GM23338 (cell line): ENCODE measurements around the gene ITIH4. TPM values are rescaled to one million over a fixed set of nuclear protein-coding genes. Genes with fewer than 3 reads are reported as not detected.

Source experiments
- ATAC-seq: fragments of 200-7000 bp; cut with Tn5 transposase; 3 replicates; pipeline ENCODE4 v1.9.1; 2020
- DNase-seq: peaks from one replicate; pipeline ENCODE4 v3.0.0-alpha.2; 2015; ENCODE audit warnings: low spot score
- H2AFZ ChIP-seq: fragments of 200-600 bp; sonication (generic); 2 replicates; pipeline ENCODE4 v1.8.0; 2016; ENCODE audit warnings: antibody characterized with exemption, mild to moderate bottlenecking, moderate library complexity
- H3F3A ChIP-seq: fragments of 200-600 bp; sonication (generic); replicated peaks from 2 replicates; pipeline ENCODE4 v1.8.0; 2017; ENCODE audit warnings: antibody characterized with exemption, mixed run types, low read depth
- H3K27ac ChIP-seq: fragments of 200-600 bp; sonication (generic); 2 replicates; pipeline ENCODE4 v1.6.1; 2016; ENCODE audit warnings: low read depth
- H3K27me3 ChIP-seq: fragments of 200-600 bp; sonication (generic); 2 replicates; pipeline ENCODE4 v1.8.0; 2016; ENCODE audit warnings: mild to moderate bottlenecking, mixed run types, moderate library complexity; ENCODE audit not compliant: insufficient read depth
- H3K36me3 ChIP-seq: fragments of 200-600 bp; sonication (generic); 2 replicates; pipeline ENCODE4 v1.8.0; 2016; ENCODE audit warnings: mild to moderate bottlenecking; ENCODE audit not compliant: insufficient read depth
- H3K4me1 ChIP-seq: fragments of 200-600 bp; sonication (generic); 2 replicates; pipeline ENCODE4 v1.8.0; 2016; ENCODE audit warnings: mild to moderate bottlenecking, moderate library complexity; ENCODE audit not compliant: insufficient read depth
- H3K4me2 ChIP-seq: fragments of 200-600 bp; sonication (generic); 2 replicates; pipeline ENCODE4 v1.7.1; 2017; ENCODE audit warnings: mixed run types
- H3K4me3 ChIP-seq: fragments of 200-600 bp; sonication (generic); 2 replicates; pipeline ENCODE4 v1.6.1; 2016; ENCODE audit warnings: mixed run types
- H3K79me2 ChIP-seq: fragments of 200-600 bp; sonication (generic); replicated peaks from 2 replicates; pipeline ENCODE4 v1.8.0; 2017; ENCODE audit warnings: mild to moderate bottlenecking; ENCODE audit not compliant: insufficient read depth
- H3K9me2 ChIP-seq: fragments of 200-600 bp; sonication (generic); 2 replicates; pipeline ENCODE4 v1.8.0; 2017; ENCODE audit not compliant: insufficient read depth
- H4K20me1 ChIP-seq: fragments of 200-600 bp; sonication (generic); replicated peaks from 2 replicates; pipeline ENCODE4 v1.8.0; 2017; ENCODE audit warnings: mild to moderate bottlenecking; ENCODE audit not compliant: insufficient read depth
- H3K27ac Mint-ChIP-seq: 2 replicates; pipeline ENCODE4 v1.8.0; 2020; ENCODE audit warnings: inconsistent platforms, mild to moderate bottlenecking, moderate library complexity, mixed read lengths
- H3K27me3 Mint-ChIP-seq: 3 replicates; pipeline ENCODE4 v1.8.0; 2022; ENCODE audit warnings: low read depth, mild to moderate bottlenecking, moderate library complexity, mixed read lengths, inconsistent platforms; ENCODE audit not compliant: insufficient read depth, poor library complexity
- H3K36me3 Mint-ChIP-seq: 3 replicates; pipeline ENCODE4 v1.8.0; 2021; ENCODE audit warnings: low read depth, mild to moderate bottlenecking, inconsistent platforms, moderate library complexity, mixed read lengths
- H3K4me1 Mint-ChIP-seq: 3 replicates; pipeline ENCODE4 v1.8.0; 2020; ENCODE audit warnings: mild to moderate bottlenecking, inconsistent platforms, mixed read lengths
- H3K4me3 Mint-ChIP-seq: 3 replicates; pipeline ENCODE4 v1.8.0; 2021; ENCODE audit warnings: moderate library complexity, mild to moderate bottlenecking, inconsistent platforms, mixed read lengths
- H3K9me3 Mint-ChIP-seq: 3 replicates; pipeline ENCODE4 v1.8.0; 2020; ENCODE audit warnings: moderate library complexity, mild to moderate bottlenecking, inconsistent platforms, mixed read lengths
- CREB1 ChIP-seq: fragments of 250-450 bp; sonication (Bioruptor Pico); IDR thresholded peaks from 2 replicates; pipeline ENCODE4 v1.5.0; 2020; ENCODE audit warnings: low read depth, mild to moderate bottlenecking, moderate library complexity
- EZH2 ChIP-seq: fragments of 200-600 bp; sonication (generic); IDR thresholded peaks from one replicate; pipeline ENCODE4 v1.8.0; 2017; ENCODE audit warnings: antibody characterized with exemption, mild to moderate bottlenecking, low read depth; ENCODE audit not compliant: unreplicated experiment
- EZH2phosphoT487 ChIP-seq: fragments of 200-600 bp; sonication (generic); IDR thresholded peaks from one replicate; pipeline ENCODE4 v1.8.1; 2018; ENCODE audit warnings: antibody characterized with exemption; ENCODE audit not compliant: unreplicated experiment
- JUNB ChIP-seq: IDR thresholded peaks from one replicate; pipeline ENCODE4 v1.6.1; 2016; ENCODE audit warnings: antibody characterized with exemption; ENCODE audit not compliant: unreplicated experiment
- NANOG ChIP-seq: IDR thresholded peaks from 2 replicates; pipeline ENCODE4 v1.6.1; 2016; ENCODE audit warnings: antibody characterized with exemption, borderline replicate concordance
- POLR2AphosphoS5 ChIP-seq: IDR thresholded peaks from 2 replicates; pipeline ENCODE4 v1.6.1; 2016; ENCODE audit warnings: antibody characterized with exemption, low read depth
- STAT1 ChIP-seq: IDR thresholded peaks from one replicate; pipeline ENCODE4 v1.6.1; 2016; ENCODE audit warnings: antibody characterized with exemption; ENCODE audit not compliant: unreplicated experiment
- ZNF114 ChIP-seq: fragments of 250-450 bp; sonication (Bioruptor Pico); IDR thresholded peaks from 2 replicates; pipeline ENCODE4 v1.5.0; 2020; ENCODE audit warnings: mild to moderate bottlenecking, moderate library complexity
- ZNF331 ChIP-seq: fragments of 250-450 bp; sonication (Bioruptor Pico); IDR thresholded peaks from 2 replicates; pipeline ENCODE4 v1.5.0; 2020; ENCODE audit warnings: low read depth, mild to moderate bottlenecking, moderate library complexity
- polyA plus RNA-seq: library from polyadenylated mRNA; unstranded; fragments of >200 nt; fragmentation: Nextera tagmentation; extraction: Ambion mirVana; gene quantifications from 2 replicates; pipeline ENCODE4 v1.2.1, GENCODE V29; 2016
- total RNA-seq: library from RNA; depleted of rRNA; stranded (reverse); fragments of >200 nt; shearing (Covaris generic); gene quantifications from 2 replicates; pipeline ENCODE4 v1.2.3, GENCODE V29; 2014
- TF ChIP-seq, protein P1 (sequence below): IDR thresholded peaks from 2 replicates; pipeline ENCODE4 v1.6.1; 2016; ENCODE audit warnings: antibody characterized with exemption
- TF ChIP-seq, protein P2 (sequence below): IDR thresholded peaks from one replicate; pipeline ENCODE4 v1.6.1; 2018; ENCODE audit warnings: antibody characterized with exemption; ENCODE audit not compliant: unreplicated experiment
- TF ChIP-seq, protein P3 (sequence below): fragments of 250-450 bp; sonication (Bioruptor Pico); IDR thresholded peaks from 2 replicates; pipeline ENCODE4 v1.5.0; 2020; ENCODE audit warnings: mild to moderate bottlenecking, moderate library complexity
- TF ChIP-seq, protein P4 (sequence below), 2 experiments: fragments of 200-600 bp in 1 of 2; sonication (generic) in 1 of 2; conservative IDR thresholded peaks; 2 replicates each; pipeline versions ENCODE4 v1.5.1 to v1.6.1; 2016 to 2017; ENCODE audit warnings: antibody characterized with exemption in 2 of 2, low read depth in 2 of 2, mild to moderate bottlenecking in 2 of 2, moderate library complexity in 1 of 2

ITIH4 gene
- total and polyA plus RNA-seq, 2 experiments from 2014 or later = 0.82 to 1.4 TPM

DNA sequence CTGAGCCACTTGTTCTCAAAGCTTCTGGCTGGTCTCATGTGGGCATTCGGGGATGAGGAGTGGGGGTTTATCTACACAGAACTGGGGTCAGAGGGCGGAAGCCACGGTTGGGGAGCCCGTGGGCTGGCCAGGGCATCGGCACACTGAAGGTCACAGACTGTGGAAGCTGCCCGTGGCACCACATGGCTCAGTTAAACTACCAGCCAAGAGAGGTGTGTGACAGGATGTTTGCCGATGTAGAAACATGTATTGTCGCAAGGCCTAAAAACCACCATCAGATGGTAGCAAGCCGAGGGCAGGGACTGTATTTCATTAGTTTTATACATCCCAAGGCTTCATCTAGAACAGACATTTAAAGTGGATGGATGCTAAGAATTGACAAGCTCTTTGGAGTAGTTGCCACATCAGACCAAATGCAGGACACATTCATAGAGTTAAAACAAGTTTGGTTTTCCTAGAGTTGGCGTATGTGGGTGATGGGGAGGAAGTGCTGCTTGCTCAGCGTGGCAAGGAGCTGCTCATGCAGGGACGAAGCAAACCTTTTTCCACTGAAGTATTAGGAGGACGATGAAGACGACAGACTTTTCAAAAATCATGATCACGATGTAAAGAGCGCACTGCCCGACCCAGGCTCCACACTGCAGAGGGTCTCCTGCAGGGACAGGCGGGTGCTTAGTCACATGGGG is 14.0 kb upstream of the ITIH4 start:
- H3K36me3 Mint-ChIP-seq = peaks cover 38% of the 10 kb centered on the region
- Histone ChIP-seq H4K20me1 (peaks cover 2% of the 10 kb centered on the region; the same call in 1 of the 2 replicates), H3F3A (no peaks in the 10 kb centered on the region), H3K36me3 (0 out of 2 replicates have a peak, but pooled peaks cover 3% of the 10 kb centered on the region), H3K27me3 (no peaks in the 10 kb centered on the region), H3K4me1 (0 out of 2 replicates have a peak, but pooled peaks cover 4% of the 10 kb centered on the region), H3K27ac (no peak overlapping the region), H3K79me2 (no peaks in the 10 kb centered on the region), H3K4me3 (no peak overlapping the region), H3K9me2 (no peaks in the 10 kb centered on the region), H2AFZ (no peak overlapping the region), H3K4me2 (no peak overlapping the region)
- H3K4me1 Mint-ChIP-seq = peaks cover 11% of the 10 kb centered on the region
- TF ChIP-seq POLR2AphosphoS5 (no peak), ZNF114 (CRISPR knock-in tag) (no peak), NANOG (no peak), ZNF331 (CRISPR knock-in tag) (no peak), CREB1 (CRISPR knock-in tag) (no peak), JUNB (no peak), EZH2phosphoT487 (no peak), EZH2 (no peak), STAT1 (no peak)
- TF ChIP-seq, protein P1, sequence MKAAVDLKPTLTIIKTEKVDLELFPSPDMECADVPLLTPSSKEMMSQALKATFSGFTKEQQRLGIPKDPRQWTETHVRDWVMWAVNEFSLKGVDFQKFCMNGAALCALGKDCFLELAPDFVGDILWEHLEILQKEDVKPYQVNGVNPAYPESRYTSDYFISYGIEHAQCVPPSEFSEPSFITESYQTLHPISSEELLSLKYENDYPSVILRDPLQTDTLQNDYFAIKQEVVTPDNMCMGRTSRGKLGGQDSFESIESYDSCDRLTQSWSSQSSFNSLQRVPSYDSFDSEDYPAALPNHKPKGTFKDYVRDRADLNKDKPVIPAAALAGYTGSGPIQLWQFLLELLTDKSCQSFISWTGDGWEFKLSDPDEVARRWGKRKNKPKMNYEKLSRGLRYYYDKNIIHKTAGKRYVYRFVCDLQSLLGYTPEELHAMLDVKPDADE = no peak
- TF ChIP-seq, protein P2, sequence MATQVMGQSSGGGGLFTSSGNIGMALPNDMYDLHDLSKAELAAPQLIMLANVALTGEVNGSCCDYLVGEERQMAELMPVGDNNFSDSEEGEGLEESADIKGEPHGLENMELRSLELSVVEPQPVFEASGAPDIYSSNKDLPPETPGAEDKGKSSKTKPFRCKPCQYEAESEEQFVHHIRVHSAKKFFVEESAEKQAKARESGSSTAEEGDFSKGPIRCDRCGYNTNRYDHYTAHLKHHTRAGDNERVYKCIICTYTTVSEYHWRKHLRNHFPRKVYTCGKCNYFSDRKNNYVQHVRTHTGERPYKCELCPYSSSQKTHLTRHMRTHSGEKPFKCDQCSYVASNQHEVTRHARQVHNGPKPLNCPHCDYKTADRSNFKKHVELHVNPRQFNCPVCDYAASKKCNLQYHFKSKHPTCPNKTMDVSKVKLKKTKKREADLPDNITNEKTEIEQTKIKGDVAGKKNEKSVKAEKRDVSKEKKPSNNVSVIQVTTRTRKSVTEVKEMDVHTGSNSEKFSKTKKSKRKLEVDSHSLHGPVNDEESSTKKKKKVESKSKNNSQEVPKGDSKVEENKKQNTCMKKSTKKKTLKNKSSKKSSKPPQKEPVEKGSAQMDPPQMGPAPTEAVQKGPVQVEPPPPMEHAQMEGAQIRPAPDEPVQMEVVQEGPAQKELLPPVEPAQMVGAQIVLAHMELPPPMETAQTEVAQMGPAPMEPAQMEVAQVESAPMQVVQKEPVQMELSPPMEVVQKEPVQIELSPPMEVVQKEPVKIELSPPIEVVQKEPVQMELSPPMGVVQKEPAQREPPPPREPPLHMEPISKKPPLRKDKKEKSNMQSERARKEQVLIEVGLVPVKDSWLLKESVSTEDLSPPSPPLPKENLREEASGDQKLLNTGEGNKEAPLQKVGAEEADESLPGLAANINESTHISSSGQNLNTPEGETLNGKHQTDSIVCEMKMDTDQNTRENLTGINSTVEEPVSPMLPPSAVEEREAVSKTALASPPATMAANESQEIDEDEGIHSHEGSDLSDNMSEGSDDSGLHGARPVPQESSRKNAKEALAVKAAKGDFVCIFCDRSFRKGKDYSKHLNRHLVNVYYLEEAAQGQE = no peak
- TF ChIP-seq, protein P3, sequence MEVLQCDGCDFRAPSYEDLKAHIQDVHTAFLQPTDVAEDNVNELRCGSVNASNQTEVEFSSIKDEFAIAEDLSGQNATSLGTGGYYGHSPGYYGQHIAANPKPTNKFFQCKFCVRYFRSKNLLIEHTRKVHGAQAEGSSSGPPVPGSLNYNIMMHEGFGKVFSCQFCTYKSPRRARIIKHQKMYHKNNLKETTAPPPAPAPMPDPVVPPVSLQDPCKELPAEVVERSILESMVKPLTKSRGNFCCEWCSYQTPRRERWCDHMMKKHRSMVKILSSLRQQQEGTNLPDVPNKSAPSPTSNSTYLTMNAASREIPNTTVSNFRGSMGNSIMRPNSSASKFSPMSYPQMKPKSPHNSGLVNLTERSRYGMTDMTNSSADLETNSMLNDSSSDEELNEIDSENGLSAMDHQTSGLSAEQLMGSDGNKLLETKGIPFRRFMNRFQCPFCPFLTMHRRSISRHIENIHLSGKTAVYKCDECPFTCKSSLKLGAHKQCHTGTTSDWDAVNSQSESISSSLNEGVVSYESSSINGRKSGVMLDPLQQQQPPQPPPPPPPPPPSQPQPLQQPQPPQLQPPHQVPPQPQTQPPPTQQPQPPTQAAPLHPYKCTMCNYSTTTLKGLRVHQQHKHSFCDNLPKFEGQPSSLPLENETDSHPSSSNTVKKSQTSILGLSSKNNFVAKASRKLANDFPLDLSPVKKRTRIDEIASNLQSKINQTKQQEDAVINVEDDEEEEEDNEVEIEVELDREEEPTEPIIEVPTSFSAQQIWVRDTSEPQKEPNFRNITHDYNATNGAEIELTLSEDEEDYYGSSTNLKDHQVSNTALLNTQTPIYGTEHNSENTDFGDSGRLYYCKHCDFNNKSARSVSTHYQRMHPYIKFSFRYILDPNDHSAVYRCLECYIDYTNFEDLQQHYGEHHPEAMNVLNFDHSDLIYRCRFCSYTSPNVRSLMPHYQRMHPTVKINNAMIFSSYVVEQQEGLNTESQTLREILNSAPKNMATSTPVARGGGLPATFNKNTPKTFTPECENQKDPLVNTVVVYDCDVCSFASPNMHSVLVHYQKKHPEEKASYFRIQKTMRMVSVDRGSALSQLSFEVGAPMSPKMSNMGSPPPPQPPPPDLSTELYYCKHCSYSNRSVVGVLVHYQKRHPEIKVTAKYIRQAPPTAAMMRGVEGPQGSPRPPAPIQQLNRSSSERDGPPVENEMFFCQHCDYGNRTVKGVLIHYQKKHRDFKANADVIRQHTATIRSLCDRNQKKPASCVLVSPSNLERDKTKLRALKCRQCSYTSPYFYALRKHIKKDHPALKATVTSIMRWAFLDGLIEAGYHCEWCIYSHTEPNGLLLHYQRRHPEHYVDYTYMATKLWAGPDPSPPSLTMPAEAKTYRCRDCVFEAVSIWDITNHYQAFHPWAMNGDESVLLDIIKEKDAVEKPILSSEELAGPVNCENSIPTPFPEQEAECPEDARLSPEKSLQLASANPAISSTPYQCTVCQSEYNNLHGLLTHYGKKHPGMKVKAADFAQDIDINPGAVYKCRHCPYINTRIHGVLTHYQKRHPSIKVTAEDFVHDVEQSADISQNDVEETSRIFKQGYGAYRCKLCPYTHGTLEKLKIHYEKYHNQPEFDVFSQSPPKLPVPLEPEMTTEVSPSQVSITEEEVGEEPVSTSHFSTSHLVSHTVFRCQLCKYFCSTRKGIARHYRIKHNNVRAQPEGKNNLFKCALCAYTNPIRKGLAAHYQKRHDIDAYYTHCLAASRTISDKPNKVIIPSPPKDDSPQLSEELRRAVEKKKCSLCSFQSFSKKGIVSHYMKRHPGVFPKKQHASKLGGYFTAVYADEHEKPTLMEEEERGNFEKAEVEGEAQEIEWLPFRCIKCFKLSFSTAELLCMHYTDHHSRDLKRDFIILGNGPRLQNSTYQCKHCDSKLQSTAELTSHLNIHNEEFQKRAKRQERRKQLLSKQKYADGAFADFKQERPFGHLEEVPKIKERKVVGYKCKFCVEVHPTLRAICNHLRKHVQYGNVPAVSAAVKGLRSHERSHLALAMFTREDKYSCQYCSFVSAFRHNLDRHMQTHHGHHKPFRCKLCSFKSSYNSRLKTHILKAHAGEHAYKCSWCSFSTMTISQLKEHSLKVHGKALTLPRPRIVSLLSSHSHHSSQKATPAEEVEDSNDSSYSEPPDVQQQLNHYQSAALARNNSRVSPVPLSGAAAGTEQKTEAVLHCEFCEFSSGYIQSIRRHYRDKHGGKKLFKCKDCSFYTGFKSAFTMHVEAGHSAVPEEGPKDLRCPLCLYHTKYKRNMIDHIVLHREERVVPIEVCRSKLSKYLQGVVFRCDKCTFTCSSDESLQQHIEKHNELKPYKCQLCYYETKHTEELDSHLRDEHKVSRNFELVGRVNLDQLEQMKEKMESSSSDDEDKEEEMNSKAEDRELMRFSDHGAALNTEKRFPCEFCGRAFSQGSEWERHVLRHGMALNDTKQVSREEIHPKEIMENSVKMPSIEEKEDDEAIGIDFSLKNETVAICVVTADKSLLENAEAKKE (CRISPR knock-in tag) = no peak
- TF ChIP-seq, protein P4, sequence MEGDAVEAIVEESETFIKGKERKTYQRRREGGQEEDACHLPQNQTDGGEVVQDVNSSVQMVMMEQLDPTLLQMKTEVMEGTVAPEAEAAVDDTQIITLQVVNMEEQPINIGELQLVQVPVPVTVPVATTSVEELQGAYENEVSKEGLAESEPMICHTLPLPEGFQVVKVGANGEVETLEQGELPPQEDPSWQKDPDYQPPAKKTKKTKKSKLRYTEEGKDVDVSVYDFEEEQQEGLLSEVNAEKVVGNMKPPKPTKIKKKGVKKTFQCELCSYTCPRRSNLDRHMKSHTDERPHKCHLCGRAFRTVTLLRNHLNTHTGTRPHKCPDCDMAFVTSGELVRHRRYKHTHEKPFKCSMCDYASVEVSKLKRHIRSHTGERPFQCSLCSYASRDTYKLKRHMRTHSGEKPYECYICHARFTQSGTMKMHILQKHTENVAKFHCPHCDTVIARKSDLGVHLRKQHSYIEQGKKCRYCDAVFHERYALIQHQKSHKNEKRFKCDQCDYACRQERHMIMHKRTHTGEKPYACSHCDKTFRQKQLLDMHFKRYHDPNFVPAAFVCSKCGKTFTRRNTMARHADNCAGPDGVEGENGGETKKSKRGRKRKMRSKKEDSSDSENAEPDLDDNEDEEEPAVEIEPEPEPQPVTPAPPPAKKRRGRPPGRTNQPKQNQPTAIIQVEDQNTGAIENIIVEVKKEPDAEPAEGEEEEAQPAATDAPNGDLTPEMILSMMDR (conservative IDR thresholded peaks at IDR 0.05; ENCODE audit: low read depth in 2 of 2) = no peak
- ATAC-seq (no peak), DNase-seq (no peak)
- no peak overlapping the region for H3K27ac Mint-ChIP-seq
- no peaks in the 10 kb centered on the region for H3K9me3 Mint-ChIP-seq
- peaks cover 9% of the 10 kb centered on the region for H3K27me3 Mint-ChIP-seq
- H3K4me3 Mint-ChIP-seq = no peak overlapping the region
